Amygdala (tissue), 56 donors: Measurements from ENCODE around the gene TMTC2.
"Not testable (repeated sequence)": the region's sequence is repeated elsewhere in the genome, so short reads cannot be mapped to it uniquely, and the experiment has no call there.

Experiments
- DNase-seq, 56 donors: peaks; one replicate each; lab custom pipeline; 2025; lab: John Stamatoyannopoulos, UW

The TMTC2 gene

GRCh38 chr12:83110424-83110823, 423.7 kb downstream of the TMTC2 start:
- DNase-seq = no peak

DNA sequence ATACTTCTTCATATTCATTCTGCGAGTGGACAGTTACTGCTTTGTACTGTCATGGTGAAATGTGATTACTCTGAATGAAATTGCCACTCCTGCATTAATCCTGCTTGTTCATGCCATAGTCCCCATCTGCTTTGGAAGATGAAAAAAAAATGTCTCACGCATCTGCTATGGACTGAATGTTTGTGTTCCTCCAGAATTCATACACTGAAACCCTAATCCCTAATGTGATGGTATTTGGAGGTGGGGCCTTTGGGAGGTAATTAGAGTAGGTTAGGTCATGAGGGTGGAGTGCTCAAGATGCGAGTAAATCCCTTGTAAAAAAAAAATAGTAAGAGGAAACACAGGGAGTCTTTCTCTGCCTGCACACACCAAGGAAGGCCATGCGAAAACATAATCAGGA, 427.2 kb downstream of the TMTC2 start:
- no peak for DNase-seq

GRCh38 chr12:83114966-83115365, 428.3 kb downstream of the TMTC2 start:
- DNase-seq = no peak

DNA sequence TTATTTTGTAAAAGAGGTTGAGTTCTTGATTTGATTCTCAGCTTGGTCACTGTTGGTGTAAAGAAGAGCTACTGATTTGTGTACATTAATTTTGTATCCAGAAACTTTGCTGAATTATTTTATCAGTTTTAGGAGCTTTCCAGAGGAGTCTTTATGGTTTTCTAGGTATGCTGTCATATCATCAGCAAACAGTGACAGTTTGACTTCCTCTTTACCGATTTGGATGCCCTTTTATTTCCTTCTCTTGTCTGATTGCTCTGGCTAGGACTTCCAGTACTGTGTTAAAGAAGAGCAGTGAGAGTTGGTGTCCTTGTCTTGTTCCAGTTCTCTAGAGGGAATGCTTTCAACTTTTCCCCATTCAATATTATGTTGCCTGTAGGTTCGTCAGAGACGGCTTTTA, 431.2 kb downstream of the TMTC2 start:
- not testable (repeated sequence) for DNase-seq

DNA sequence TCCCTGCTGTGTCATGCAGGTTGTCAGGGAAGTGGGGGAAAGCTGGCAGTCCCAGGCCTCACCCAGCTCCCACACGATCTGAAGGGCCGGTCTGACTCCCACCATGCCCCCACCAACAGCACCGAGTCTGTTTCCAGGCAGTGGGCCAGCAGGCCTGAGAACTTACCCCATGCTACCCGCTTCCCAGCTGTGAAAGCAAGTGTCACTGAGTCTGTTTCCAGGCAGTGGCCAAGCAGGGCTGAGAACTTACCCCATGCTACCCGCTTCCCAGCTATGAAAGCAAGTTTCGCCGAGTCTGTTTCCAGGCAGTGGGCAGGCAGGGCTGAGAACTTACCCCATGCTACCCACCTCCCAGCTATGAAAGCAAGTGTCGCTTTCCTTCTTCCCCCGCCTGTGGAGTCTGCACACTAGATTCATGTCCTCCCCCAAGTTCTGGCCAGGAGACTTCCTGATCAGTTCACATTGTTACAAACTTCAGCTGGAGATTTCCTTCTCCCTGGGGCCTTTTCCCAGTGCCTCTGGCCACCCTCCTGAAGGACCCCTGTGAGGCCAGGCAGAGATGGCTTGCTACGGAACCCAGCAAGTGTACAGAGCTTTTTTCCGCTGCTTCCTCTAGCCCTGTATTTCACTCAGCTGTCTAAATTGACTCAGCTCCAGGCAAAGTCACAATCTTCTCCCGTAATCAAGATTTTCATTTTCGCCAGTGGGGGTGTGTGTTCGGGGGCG, 435.4 kb downstream of the TMTC2 start:
- DNase-seq = peak in 24 of 56 donors; percentile 5 to 58 (median 28)

DNA sequence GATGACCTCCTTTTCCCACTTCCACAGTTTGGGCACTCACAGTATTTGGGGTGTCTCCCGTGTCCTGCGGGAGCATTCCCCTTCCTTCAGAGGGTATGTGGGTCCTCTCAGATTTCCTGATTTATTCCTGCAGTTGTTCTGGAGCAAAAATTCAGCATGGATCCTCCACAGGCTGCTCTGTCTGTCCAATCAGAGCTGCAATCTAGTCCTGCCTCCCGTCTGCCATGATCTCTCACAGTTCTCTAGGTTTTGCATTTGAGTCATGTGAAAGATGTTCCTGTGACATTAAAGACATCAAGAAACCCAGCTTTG, 435.9 kb downstream of the TMTC2 start:
- DNase-seq = peak in 1 of 56 donors; percentile 44

- peak in 3 of 56 donors; percentile 1 to 23 (median 2) for DNase-seq
Observed at GRCh38 chr12:83123039-83123438, 436.3 kb downstream of the TMTC2 start.

DNA sequence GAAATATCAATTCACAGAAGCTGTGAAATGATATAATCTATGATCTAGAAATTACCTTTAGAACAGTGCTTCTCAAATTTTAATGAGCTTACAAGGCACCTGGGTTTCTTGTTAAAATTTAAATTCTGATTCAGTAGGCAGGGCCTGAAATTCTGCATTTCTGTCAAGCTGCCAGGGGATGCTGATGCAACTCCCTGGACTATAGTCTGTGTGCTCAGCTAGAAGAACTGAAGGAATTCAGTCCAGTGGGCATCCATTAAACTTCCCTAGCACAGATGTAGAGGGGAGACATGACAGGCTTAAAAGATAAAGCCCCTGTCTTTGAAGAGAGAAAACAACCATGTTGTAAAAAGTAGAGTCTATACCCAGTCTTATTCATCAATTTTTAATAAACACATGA, 441.8 kb downstream of the TMTC2 start:
- DNase-seq = no peak

DNA sequence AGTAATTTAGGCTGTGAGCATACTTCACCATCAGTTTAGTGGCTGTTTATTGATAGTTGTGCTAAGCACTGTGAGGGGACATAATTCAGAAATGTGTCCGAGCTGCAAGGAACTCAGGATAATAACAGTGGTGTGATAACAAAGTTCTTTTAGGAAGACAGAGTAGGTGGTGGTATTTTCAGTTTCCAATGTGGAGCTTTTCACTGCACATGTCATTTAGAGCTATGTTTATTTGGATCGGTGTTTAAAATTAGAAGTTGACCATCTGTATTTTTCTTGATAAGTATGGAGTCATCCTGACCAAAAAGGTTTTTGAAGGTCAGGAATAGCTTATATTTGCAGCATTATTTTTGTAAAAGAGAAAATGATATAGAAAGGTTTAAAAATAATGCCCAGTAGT, 443.5 kb downstream of the TMTC2 start:
- no peak for DNase-seq

GRCh38 chr12:83132360-83132759, 445.7 kb downstream of the TMTC2 start:
- DNase-seq = no peak

DNA sequence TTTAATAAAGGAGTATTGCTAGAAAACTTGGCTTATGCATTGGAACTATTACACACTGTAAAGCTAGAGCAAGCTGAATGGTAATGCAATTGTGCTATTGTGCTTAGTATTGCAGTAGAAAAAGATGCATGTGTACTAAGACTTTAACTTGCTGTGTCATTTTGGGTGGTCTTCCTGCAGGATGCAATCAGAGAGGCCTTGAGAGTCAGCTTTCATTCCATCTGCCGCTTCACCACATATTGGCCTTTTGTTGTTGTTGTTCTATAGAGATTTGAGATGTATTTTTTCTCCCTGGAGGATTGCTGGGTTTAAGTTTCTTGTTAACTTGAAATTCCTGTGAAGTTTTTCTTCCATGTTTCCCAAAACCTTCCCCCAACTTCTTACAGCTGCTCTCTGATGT, 449.7 kb downstream of the TMTC2 start:
- no peak for DNase-seq

DNA sequence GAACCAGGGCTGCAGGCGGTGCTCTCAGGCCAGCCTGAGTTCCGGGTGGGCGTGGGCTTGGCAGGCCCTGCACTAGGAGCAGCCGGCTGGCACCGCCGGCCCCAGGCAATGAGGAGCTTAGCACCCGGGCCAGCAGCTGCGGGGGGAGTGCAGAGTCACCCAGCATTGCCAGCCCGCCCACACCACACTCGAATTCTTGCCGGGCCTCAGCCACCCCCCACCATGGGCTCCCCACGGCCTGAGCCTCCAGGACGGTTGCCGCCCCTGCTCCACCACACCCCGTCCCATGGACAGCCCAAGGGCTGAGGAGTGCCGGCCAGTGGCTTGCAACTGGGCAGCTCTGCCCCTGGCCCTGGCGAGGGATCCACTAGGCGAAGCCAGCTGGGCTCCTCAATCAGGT, 453.4 kb downstream of the TMTC2 start:
- DNase-seq = no peak

- DNase-seq = no peak
Observed at GRCh38 chr12:83141460-83141994, 454.8 kb downstream of the TMTC2 start.

- no peak for DNase-seq
Observed at GRCh38 chr12:83142914-83143313, 456.2 kb downstream of the TMTC2 start.

DNA sequence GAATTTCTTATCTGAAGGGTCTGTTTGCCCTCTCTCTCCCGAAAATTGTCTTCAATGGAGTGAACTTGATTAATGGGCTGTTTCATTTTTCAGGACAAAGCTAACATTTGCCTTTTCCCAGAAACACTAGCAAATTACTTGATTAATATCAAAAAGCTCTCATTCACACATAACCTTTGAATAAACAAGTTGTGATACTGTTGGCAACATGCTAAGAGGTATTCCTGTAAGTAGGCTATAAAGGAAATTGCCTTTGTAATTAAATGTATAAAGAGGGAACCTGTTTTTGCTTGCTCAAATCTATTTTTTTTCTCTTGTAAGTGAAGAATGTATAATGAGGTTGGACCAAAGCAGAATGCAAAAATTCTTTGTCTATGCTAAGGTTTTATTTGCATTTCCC, 457.2 kb downstream of the TMTC2 start:
- no peak for DNase-seq

- DNase-seq = no peak
Observed at GRCh38 chr12:83145325-83145840, 458.7 kb downstream of the TMTC2 start.

GRCh38 chr12:83147341-83147740, 460.6 kb downstream of the TMTC2 start:
- DNase-seq = no peak

DNA sequence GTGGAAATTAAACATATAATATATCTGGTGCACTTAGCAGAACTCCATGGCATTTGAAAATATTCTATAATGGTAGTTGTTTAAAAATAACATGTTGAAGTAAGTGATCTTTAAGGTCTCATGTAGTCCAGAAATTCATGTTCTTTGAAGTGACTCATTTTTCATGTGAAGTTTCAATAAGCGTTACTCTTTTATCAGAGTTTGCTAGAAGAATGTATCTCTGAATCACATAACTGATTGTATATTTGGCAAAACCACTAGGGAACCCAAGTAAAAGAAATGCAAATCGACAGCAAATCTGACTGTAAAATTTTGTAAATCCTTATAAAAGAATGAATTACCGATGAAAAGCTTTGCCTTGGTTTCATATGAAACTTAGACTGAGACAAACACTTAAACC, 463.3 kb downstream of the TMTC2 start:
- DNase-seq = no peak

GRCh38 chr12:83150465-83151189, 463.9 kb downstream of the TMTC2 start:
- DNase-seq = no peak

DNA sequence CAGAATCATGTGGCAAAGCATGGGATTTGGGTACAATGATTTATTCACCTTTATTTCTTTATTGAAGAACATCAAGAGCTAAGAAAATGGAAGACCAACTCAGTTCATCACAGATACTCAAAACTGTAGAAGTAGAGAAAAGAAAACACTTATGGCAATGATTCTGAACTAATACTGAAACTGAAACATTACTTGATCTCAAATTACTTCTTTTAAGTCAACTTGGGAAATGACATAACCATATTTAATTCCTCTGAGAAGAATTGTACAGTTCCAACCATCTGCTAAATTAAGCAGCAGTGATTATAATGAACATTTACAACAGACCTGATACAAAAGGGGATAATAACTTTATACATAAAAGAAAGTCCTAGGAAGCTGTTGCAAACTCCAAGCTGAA, 466.5 kb downstream of the TMTC2 start:
- DNase-seq = no peak

GRCh38 chr12:83156815-83157214, 470.1 kb downstream of the TMTC2 start:
- no peak for DNase-seq

- no peak for DNase-seq
Observed at GRCh38 chr12:83157604-83158003, 470.9 kb downstream of the TMTC2 start.
